Thymus (tissue), 14 donors: ENCODE data around the gene MTFR1L. TPM values are rescaled to one million over a fixed set of nuclear protein-coding genes. Genes with fewer than 3 reads are reported as not detected.
A peak's percentile ranks its signal among the peaks of the same experiment; 100 is the strongest.

Experiments
- DNase-seq, 9 donors: peaks; one replicate each; pipeline ENCODE4 v3.0.0-alpha.2; 2013; ENCODE audit warnings: low spot score in 9 of 9, low read depth in 6 of 9, missing footprints in 1 of 9
- H3K27ac ChIP-seq, 2 donors: one replicate each; pipeline ENCODE4 v1.5.1; 2013; ENCODE audit warnings: control low read depth in 1 of 2, low read depth in 1 of 2, low read length in 1 of 2, mild to moderate bottlenecking in 1 of 2, moderate library complexity in 1 of 2
- H3K27me3 ChIP-seq, 2 donors: one replicate each; pipeline ENCODE4 v1.5.1; 2013; ENCODE audit warnings: low read length in 1 of 2; ENCODE audit not compliant: control insufficient read depth in 2 of 2, insufficient read depth in 1 of 2
- H3K36me3 ChIP-seq, 2 donors: one replicate each; pipeline ENCODE4 v1.5.1; 2013; ENCODE audit warnings: low read length in 1 of 2, mild to moderate bottlenecking in 1 of 2, moderate library complexity in 1 of 2; ENCODE audit not compliant: control insufficient read depth in 2 of 2, insufficient read depth in 2 of 2
- H3K4me1 ChIP-seq, 2 donors: one replicate each; pipeline ENCODE4 v1.5.1; 2013; ENCODE audit warnings: low read length in 2 of 2; ENCODE audit not compliant: control insufficient read depth in 2 of 2, insufficient read depth in 2 of 2
- H3K4me3 ChIP-seq, 2 donors: one replicate each; pipeline ENCODE4 v1.5.1; 2013; ENCODE audit warnings: low read length in 2 of 2, control low read depth in 1 of 2, mild to moderate bottlenecking in 1 of 2
- H3K9me3 ChIP-seq, 2 donors: one replicate each; pipeline ENCODE4 v1.5.1; 2013; ENCODE audit warnings: low read length in 1 of 2, mild to moderate bottlenecking in 1 of 2; ENCODE audit not compliant: control insufficient read depth in 2 of 2, insufficient read depth in 1 of 2
- WGBS: extraction: QIAGEN DNeasy Blood & Tissue Kit; methylation state at CpG from one replicate; pipeline ENCODE4 v1.1.7; 2013; 5-methylcytosine and 5-hydroxymethylcytosine counted together
- long read RNA-seq, 10 donors: transcript quantifications; one replicate each; lab custom pipeline, GENCODE V29; 2026
- polyA plus RNA-seq: library from polyadenylated mRNA; stranded (reverse); fragments of 200-250 nt; gene quantifications from one replicate; pipeline ENCODE4 v1.2.3, GENCODE V29; 2013
- total RNA-seq: library from RNA; stranded (reverse); fragments of 120-200 nt; gene quantifications from one replicate; pipeline ENCODE4 v1.2.4, GENCODE V29; 2013
- donor health status: healthy.

MTFR1L gene
- total RNA-seq (21.5 TPM), polyA plus RNA-seq (53.9 TPM)
- long read RNA-seq, donor 1, partial matches to known transcripts: 0 of 2 reads
- long read RNA-seq, donor 1, other reads (novel, unspliced or antisense): 0 of 2 reads
- long read RNA-seq, donor 2, transcript MTFR1L-203 (7 exons, 2,004 nt): major isoform, 5 of 32 reads
- long read RNA-seq, donor 2, partial matches to known transcripts: 20 of 32 reads
- long read RNA-seq, donor 2, other reads (novel, unspliced or antisense): 0 of 32 reads
- long read RNA-seq, donor 3, partial matches to known transcripts: 5 of 14 reads
- long read RNA-seq, donor 3, other reads (novel, unspliced or antisense): 0 of 14 reads
- long read RNA-seq, donor 4, partial matches to known transcripts: 0 of 3 reads
- long read RNA-seq, donor 4, other reads (novel, unspliced or antisense): 0 of 3 reads
- long read RNA-seq, donor 5, transcript MTFR1L-203 (7 exons, 2,004 nt): major isoform, 10 of 11 reads
- long read RNA-seq, donor 5, partial matches to known transcripts: 0 of 11 reads
- long read RNA-seq, donor 5, other reads (novel, unspliced or antisense): 0 of 11 reads
- long read RNA-seq, donor 6, transcript MTFR1L-203 (7 exons, 2,004 nt): major isoform, 6 of 7 reads
- long read RNA-seq, donor 6, partial matches to known transcripts: 0 of 7 reads
- long read RNA-seq, donor 6, other reads (novel, unspliced or antisense): 0 of 7 reads
- long read RNA-seq, donor 7, partial matches to known transcripts: 0 of 4 reads
- long read RNA-seq, donor 7, other reads (novel, unspliced or antisense): 0 of 4 reads
- long read RNA-seq, donor 8, partial matches to known transcripts: 0 of 8 reads
- long read RNA-seq, donor 8, other reads (novel, unspliced or antisense): 0 of 8 reads
- long read RNA-seq, donor 9, partial matches to known transcripts: 0 of 4 reads
- long read RNA-seq, donor 9, other reads (novel, unspliced or antisense): 0 of 4 reads
- long read RNA-seq, donor 10, partial matches to known transcripts: 11 of 16 reads
- long read RNA-seq, donor 10, other reads (novel, unspliced or antisense): 0 of 16 reads

DNA sequence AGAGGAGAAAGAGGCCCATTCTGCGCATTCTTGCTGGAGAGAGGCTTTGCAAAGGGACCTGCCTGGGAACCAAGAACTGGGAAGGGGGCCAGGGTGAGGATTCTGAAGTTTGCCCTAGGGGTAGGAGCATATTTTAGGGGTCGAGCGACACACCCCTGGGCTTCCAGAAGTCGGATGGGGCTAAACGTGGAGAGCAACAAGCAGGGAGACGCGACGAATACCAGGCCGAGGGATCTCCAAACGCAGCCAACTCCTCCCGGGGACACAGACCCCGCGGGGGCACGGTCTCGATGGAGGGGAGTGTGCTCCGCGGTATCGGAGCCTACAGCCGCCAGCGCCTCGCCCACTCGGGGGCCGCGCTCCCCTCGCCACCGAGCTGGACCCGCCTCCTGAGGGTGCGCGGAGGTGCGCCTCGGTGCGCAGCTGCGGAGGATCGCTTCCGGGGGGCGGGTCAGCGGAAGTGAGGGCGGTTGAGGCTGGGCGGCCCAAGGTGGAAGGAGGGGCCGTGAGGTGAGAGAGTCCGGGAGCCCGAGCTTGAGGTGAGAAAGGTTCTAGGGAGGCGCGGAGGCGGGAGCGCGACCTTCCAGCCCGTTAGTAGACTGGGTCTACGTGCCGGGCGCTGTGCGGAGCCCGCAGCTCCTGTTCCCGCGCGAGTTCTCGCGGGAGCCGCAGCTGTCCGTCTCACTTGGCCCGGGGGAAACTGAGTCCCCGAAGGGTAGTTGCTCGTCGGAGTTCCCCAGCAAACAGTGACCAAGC lies at the start of gene MTFR1L:
Gene MTFR1L, plus strand, starts transcription at position 464 of the 756 bp plus-strand sequence. CDS start 3,151 bp downstream, outside the sequence.
- Histone ChIP-seq H3K4me1 (peaks cover 10 to 29% of the 10 kb centered on the region in 2 donors), H3K36me3 (peaks cover 8 to 13% of the 10 kb centered on the region in 2 donors), H3K27ac (peak within 1 kb of the TSS; percentile 90 to 92), H3K27me3 (no peaks in the 10 kb centered on the region), H3K9me3 (peaks cover 0 to 2% of the 10 kb centered on the region in 2 donors), H3K4me3 (peak within 1 kb of the TSS; percentile 89 to 97)
- DNase-seq: peak; percentile 68 to 94 (median 84)
- WGBS: 2% methylated on average over 64 of the region's 64 CpGs

GRCh38 chr1:25770541-25771220 lies 49.1 kb upstream of the MTFR1L start:
- Histone ChIP-seq H3K27me3 (peaks cover 32 to 57% of the 10 kb centered on the region in 2 donors), H3K9me3 (no peaks in the 10 kb centered on the region), H3K36me3 (peaks cover 0 to 4% of the 10 kb centered on the region in 2 donors), H3K4me3 (no peak overlapping the region), H3K27ac (peak overlapping the region; percentile 26 to 78), H3K4me1 (peaks cover 23 to 71% of the 10 kb centered on the region in 2 donors)
- 69% methylated on average over 14 of the region's 14 CpGs for WGBS
- DNase-seq: no peak

- DNase-seq: peak in 2 of 9 donors; percentile 40 to 64
- peaks cover 28 to 71% of the 10 kb centered on the region in 2 donors for H3K4me1 ChIP-seq
These were observed 48.3 kb upstream of the MTFR1L start for GRCh38 chr1:25771221-25772114.

DNA sequence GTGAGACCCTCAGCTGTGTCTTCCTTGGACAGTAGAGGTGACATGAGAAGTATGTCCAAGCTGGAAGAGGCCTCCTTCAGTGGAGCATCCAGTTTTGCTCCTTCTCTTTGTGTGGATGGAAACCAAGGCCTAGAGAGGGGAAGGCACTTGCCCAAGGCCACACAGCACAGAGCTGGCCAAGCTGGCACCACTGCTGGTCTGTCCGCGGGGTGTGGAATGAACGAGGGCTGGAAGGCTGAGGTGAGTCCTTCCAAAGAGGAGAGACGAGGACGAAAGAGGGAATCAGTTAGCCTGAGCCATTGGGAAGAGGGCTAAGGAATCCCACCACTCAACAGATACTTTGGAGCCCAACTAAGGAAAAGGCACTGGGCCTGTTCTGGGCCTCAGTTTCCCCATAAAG lies 47.6 kb upstream of the MTFR1L start:
- 99% methylated on average over 5 of the region's 5 CpGs for WGBS
- no peak overlapping the region for H3K27ac ChIP-seq
- peaks cover 0 to 4% of the 10 kb centered on the region in 2 donors for H3K36me3 ChIP-seq
- DNase-seq: no peak
- no peaks in the 10 kb centered on the region for H3K9me3 ChIP-seq
- peaks cover 35 to 64% of the 10 kb centered on the region in 2 donors for H3K27me3 ChIP-seq
- H3K4me3 ChIP-seq: no peak overlapping the region
- peaks cover 28 to 75% of the 10 kb centered on the region in 2 donors for H3K4me1 ChIP-seq

More at GRCh38 chr1:25771221-25772114, 48.3 kb upstream of the MTFR1L start:
- WGBS: 21% methylated on average over 34 of the region's 34 CpGs
- H3K4me3 ChIP-seq: no peak overlapping the region
- H3K27ac ChIP-seq: peak overlapping the region in 1 of 2 donors; percentile 78
- H3K9me3 ChIP-seq: no peaks in the 10 kb centered on the region
- peaks cover 32 to 61% of the 10 kb centered on the region in 2 donors for H3K27me3 ChIP-seq
- peaks cover 0 to 4% of the 10 kb centered on the region in 2 donors for H3K36me3 ChIP-seq

DNA sequence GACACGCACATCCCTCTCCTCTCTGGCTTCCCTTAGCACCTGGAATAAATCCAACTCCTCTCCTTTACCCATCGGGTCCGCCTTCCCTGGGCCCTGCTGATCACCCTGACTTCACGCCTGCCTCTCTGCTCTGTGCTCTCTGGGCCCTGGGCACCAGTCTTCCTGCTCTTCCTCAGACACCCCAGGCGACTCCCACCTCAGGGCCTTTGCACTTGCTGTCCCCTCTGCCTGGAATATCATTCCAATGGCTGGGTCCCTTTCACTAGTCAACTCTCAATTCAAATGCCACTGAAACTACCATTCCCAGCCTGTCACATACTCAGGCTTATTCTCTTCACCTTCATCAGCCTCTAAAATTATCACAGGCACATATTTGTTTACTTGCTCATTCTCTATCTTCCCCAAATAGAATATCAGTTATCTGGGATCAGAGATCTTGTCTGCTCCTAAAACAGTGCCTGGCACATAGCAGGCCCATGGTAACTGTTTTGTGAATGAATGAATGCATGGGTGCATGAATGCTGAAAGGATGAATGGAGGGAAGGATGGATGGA lies 47.0 kb upstream of the MTFR1L start:
- no peak overlapping the region for H3K27ac ChIP-seq
- H3K4me3 ChIP-seq: no peak overlapping the region
- H3K27me3 ChIP-seq: peaks cover 40 to 70% of the 10 kb centered on the region in 2 donors
- H3K9me3 ChIP-seq: no peaks in the 10 kb centered on the region
- peaks cover 0 to 4% of the 10 kb centered on the region in 2 donors for H3K36me3 ChIP-seq
- H3K4me1 ChIP-seq: peaks cover 28 to 77% of the 10 kb centered on the region in 2 donors
- WGBS: 96% methylated on average over 5 of the region's 5 CpGs
- DNase-seq: no peak

GRCh38 chr1:25773441-25774125 lies 46.2 kb upstream of the MTFR1L start:
- no peak for DNase-seq
- H3K9me3 ChIP-seq: no peaks in the 10 kb centered on the region
- WGBS: 94% methylated on average over 4 of the region's 4 CpGs
- peaks cover 40 to 78% of the 10 kb centered on the region in 2 donors for H3K27me3 ChIP-seq
- H3K36me3 ChIP-seq: peaks cover 0 to 4% of the 10 kb centered on the region in 2 donors
- no peak overlapping the region for H3K4me3 ChIP-seq
- peak overlapping the region; percentile 60 to 67 for H3K27ac ChIP-seq
- H3K4me1 ChIP-seq: peaks cover 28 to 79% of the 10 kb centered on the region in 2 donors
